Measurements from ENCODE around the gene SOAT2.
A peak's percentile ranks its signal among the peaks of the same experiment; 100 is the strongest.

The SOAT2 gene

DNA sequence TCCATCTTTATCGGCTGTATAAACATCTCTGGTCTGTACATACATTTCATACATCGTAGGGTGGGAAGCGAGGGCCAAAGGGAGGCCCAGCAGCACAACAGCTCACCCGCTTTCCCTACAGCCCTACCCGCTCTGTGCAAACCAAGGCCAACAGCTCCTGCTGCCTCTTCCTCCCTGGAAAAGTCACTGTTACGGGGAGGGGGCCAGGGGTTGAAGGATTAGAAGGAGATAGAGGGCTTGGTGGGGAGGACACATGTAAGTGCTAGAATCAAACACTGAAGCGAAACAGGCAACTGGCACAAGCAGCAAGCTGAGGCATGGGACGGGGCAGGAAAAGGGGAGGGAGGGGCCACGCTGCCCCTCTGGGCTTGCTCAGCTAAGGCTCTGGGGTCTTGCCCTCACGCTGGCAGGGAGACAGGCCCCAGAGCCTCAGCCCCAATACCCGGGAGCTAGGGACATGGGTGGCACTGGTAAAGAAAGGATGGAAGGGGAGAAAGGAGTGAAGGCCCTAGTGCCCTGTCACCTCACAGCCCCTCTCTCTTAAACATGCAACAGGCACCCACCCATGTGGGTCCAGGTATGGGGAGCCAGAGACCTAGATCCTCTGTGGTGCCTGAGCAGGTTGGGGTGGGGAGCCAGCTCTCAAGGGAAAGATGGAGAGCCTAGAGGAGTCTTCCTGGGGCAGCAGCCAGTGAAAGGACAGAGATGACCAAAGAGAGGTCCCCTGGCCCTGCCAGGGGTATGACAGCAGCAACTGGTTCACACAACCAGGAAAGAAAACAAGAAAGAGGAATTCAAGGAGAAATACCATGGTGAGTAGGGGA lies 38.5 kb upstream of the SOAT2 start:
- DNase-seq (ENCODE audit: low spot score): no peak

DNA sequence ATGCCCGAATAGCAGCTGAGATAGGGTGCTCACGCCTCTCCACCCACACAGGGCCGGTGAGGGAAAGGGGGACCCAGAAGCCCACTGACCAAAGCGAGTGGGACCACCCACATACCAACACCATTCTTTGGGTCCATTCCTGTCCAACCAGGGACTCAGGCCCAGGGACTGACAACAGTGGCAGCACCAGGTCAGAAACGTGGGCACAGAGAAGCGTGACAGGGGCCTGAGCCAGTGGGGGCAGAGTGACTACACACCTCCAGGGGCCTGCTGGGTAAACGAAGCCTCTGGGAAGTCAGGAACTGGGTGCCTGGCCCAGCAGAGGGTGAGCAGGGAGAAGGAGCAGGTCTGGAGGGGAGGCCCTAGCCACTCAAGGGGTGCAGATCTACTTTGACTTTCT lies 37.8 kb upstream of the SOAT2 start:
- no peak for DNase-seq (ENCODE audit: low spot score)

DNA sequence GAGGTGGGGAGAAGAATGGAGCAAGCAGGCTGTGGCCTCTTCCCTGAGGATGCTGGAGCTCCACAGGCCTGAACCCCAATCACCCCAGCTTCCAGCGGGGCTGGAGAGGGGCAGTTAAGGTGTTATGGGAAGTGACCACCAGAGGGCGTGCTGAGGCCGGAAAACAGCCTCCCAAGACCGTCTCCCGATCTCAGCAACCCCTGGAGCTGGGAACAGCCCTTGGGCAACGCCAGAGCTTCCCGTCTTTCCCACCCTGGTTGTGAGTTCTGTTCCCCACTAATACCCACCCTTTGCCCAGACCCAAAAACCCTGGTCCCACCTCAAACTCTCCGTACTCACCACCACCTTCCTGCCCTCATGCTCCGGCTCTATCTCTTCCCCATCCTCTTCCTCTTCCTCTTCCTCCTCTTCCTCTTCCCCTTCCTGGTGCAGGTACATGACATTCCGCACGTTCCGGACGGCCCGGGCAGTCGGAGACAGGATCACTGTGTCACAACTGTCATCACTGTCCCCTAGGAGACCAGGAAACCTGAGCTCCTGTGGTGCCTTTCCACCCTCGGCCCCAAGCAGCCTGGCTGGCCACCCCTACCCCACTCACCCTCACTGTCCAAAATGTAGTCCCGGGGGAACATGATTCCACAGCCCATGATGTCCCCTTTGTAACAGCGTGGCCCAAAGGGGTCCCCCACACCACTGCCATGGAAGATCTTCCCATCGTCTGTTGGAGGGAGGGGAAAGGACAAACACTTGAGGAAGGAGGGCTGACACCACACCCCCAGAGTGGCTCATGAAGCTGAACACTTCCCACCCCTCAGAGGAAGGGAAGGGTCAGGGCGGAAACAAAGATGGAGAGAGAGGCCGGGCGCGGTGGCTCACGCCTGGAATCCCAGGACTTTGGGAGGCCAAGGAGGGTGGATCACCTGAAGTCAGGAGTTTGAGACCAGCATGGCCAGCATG lies 37.0 kb upstream of the SOAT2 start:
- peak; percentile 82 for DNase-seq (ENCODE audit: low spot score)

- no peak for DNase-seq (ENCODE audit: low spot score)
Measured at GRCh38 chr12:53067074-53067992, 36.0 kb upstream of the SOAT2 start.

DNA sequence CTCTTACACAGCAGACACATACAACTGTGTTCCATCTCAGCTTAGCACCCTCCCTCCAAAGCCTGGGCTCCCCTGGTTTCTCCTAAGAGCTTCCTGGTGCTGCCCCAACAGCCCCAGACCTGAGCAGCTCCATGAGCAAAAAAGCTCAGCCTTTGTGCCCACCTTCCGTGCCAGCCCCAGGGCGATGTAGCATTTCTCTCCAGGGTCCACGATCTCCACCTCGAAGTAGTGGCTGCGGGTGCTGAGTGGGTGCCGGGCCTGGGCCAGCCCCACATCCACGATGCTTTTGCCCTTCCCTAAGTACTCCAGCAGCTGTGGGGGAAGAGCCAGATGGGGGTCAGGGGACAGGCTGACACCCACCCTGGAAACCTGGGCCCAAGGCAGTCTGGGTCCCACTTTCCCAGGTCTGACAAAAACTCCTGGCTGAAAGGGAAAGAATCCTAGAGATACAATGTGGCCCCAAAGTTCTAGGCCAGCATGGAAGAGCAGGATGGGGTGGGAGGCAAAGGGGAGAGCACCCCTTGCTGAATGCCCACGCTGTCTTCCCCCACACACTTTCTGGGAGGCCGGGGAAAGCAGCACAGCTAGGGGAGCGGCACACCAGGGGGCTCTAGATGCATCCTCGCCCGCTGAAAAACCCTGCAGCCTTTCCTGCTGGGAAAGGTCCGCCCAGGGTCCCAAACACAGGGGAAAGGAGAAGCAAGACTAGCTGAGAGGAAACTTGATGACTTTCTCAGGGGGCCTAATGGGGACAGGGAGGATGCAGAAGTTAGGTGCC lies 35.1 kb upstream of the SOAT2 start:
- no peak for DNase-seq (ENCODE audit: low spot score)

GRCh38 chr12:53068811-53069585 lies 34.3 kb upstream of the SOAT2 start:
- no peak for DNase-seq (ENCODE audit: low spot score)

- no peak for DNase-seq (ENCODE audit: low spot score)
Measured at GRCh38 chr12:53069621-53070410, 33.5 kb upstream of the SOAT2 start.

- DNase-seq (ENCODE audit: low spot score): no peak
Measured at GRCh38 chr12:53070877-53071492, 32.3 kb upstream of the SOAT2 start.

DNA sequence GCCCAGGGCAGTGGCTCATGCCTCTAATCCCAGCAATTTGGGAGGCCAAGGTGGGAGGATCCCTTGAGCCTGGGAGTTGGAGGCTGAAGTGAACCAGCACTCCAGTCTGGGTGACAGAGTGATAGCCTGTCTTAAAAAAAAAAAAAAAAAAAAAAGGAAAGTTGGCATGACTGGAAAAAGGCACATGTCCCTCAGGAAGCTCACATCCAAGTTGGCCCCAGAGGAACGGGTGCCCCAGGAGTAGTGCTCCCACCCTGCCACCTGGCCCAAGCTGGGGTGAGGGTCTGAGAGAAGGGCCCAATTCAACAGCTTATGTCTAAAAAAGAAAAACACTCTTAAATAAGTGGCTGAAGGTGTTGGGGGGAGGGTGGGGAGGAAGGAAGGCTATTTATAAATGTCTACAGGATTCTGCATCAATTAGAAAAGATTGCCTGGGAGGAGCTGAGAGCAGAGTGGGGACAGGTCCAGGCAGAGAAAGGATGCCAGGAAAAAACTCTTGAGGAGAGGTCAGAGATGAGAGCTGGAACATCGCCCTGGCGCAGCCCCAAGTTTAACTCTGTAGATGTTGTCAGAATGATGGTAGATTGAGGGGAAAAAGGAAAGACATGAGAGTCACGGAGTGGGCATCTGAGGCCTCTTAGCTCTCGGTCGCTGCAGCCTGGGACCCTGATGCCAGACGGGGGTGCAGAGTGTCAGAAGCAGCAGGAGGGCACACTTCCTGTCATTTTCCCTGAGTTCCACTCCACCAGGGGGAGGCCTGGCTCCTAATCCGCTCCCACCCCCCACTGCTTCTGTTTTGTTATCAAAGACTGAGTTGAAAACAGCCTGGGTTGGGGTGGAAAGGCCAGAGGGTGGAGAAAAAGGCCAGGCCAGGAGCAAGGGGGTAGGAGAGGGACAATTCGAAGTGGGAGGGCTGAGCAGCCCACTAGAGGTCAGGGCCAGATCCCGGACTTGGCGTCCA lies 31.4 kb upstream of the SOAT2 start:
- no peak for DNase-seq (ENCODE audit: low spot score)

- DNase-seq (ENCODE audit: low spot score): no peak
Measured at GRCh38 chr12:53073881-53074280, 29.4 kb upstream of the SOAT2 start.

GRCh38 chr12:53074283-53074998 lies 28.8 kb upstream of the SOAT2 start:
- DNase-seq (ENCODE audit: low spot score): no peak

GRCh38 chr12:53074999-53075370 lies 28.3 kb upstream of the SOAT2 start:
- no peak for DNase-seq (ENCODE audit: low spot score)

GRCh38 chr12:53076461-53076860 lies 26.8 kb upstream of the SOAT2 start:
- DNase-seq (ENCODE audit: low spot score): no peak

GRCh38 chr12:53077030-53077429 lies 26.3 kb upstream of the SOAT2 start:
- DNase-seq (ENCODE audit: low spot score): no peak

- DNase-seq (ENCODE audit: low spot score): no peak
Measured at GRCh38 chr12:53078425-53079225, 24.7 kb upstream of the SOAT2 start.
